Stomach smooth muscle (tissue), 2 donors: ENCODE data around the gene ZDBF2.
"Not testable (repeated sequence)": the region's sequence is repeated elsewhere in the genome, so short reads cannot be mapped to it uniquely, and the experiment has no call there.

Experiments
- H3K27ac ChIP-seq: one replicate; pipeline ENCODE4 v1.7.0; 2013; ENCODE audit warnings: mild to moderate bottlenecking, low read length, inconsistent platforms
- H3K27me3 ChIP-seq, 2 donors: one replicate each; pipeline ENCODE4 v1.7.0; 2013; ENCODE audit warnings: low read length in 2 of 2; ENCODE audit not compliant: insufficient read depth in 2 of 2, control insufficient read depth in 1 of 2
- H3K36me3 ChIP-seq, 2 donors: one replicate each; pipeline ENCODE4 v1.7.0; 2013; ENCODE audit warnings: low read length in 2 of 2; ENCODE audit not compliant: control insufficient read depth in 2 of 2, insufficient read depth in 2 of 2
- H3K4me1 ChIP-seq: one replicate; pipeline ENCODE4 v1.7.0; 2013; ENCODE audit warnings: low read length; ENCODE audit not compliant: control insufficient read depth, insufficient read depth
- H3K4me3 ChIP-seq, 2 donors: one replicate each; pipeline ENCODE4 v1.7.0; 2013; ENCODE audit warnings: low read length in 2 of 2
- H3K9ac ChIP-seq, 2 donors: one replicate each; pipeline ENCODE4 v1.7.0; 2013; ENCODE audit warnings: low read length in 2 of 2, mild to moderate bottlenecking in 1 of 2
- H3K9me3 ChIP-seq, 2 donors: one replicate each; pipeline ENCODE4 v1.7.0; 2013; ENCODE audit warnings: low read length in 2 of 2; ENCODE audit not compliant: control insufficient read depth in 2 of 2
- donor health status: healthy.
- donor health status: Pancreatic carcinoma.

Gene ZDBF2

GRCh38 chr2:206282746-206283145 lies 8.3 kb downstream of the ZDBF2 start:
- peaks cover 0 to 3% of the 10 kb centered on the region in 2 donors for H3K27me3 ChIP-seq
- no peak overlapping the region for H3K27ac ChIP-seq
- H3K9ac ChIP-seq = no peak overlapping the region
- peaks cover 3 to 7% of the 10 kb centered on the region in 2 donors for H3K36me3 ChIP-seq
- H3K9me3 ChIP-seq = no peaks in the 10 kb centered on the region
- H3K4me1 ChIP-seq = no peaks in the 10 kb centered on the region
- H3K4me3 ChIP-seq = no peak overlapping the region

- Histone ChIP-seq H3K36me3 (peaks cover 3 to 7% of the 10 kb centered on the region in 2 donors), H3K4me1 (no peaks in the 10 kb centered on the region), H3K9me3 (peaks cover 0 to 8% of the 10 kb centered on the region in 2 donors), H3K9ac (no peak overlapping the region), H3K27ac (no peak overlapping the region), H3K27me3 (no peaks in the 10 kb centered on the region), H3K4me3 (no peak overlapping the region)
Measured at GRCh38 chr2:206287197-206287596, 12.7 kb downstream of the ZDBF2 start.

- Histone ChIP-seq H3K36me3 (peaks cover 0 to 7% of the 10 kb centered on the region in 2 donors), H3K27ac (no peak overlapping the region), H3K4me1 (no peaks in the 10 kb centered on the region), H3K27me3 (no peaks in the 10 kb centered on the region), H3K4me3 (no peak overlapping the region), H3K9ac (no peak overlapping the region), H3K9me3 (peaks cover 0 to 8% of the 10 kb centered on the region in 2 donors)
Measured at GRCh38 chr2:206289391-206289790, 14.9 kb downstream of the ZDBF2 start.

GRCh38 chr2:206296128-206296527 lies 21.7 kb downstream of the ZDBF2 start:
- H3K9me3 ChIP-seq = no peaks in the 10 kb centered on the region

GRCh38 chr2:206299608-206300007 lies 25.1 kb downstream of the ZDBF2 start:
- H3K27ac ChIP-seq, H3K27me3 ChIP-seq, H3K4me1 ChIP-seq, H3K4me3 ChIP-seq, H3K36me3 ChIP-seq, H3K9me3 ChIP-seq, H3K9ac ChIP-seq: not testable (repeated sequence)

More at GRCh38 chr2:206296128-206296527, 21.7 kb downstream of the ZDBF2 start:
- no peaks in the 10 kb centered on the region for H3K36me3 ChIP-seq
- no peaks in the 10 kb centered on the region for H3K27me3 ChIP-seq
- H3K4me3 ChIP-seq = no peak overlapping the region
- H3K27ac ChIP-seq = no peak overlapping the region
- no peaks in the 10 kb centered on the region for H3K4me1 ChIP-seq
- no peak overlapping the region for H3K9ac ChIP-seq

- Histone ChIP-seq H3K27me3 (no peaks in the 10 kb centered on the region), H3K27ac (no peak overlapping the region), H3K4me1 (no peaks in the 10 kb centered on the region), H3K9me3 (no peaks in the 10 kb centered on the region), H3K36me3 (peaks cover 0 to 7% of the 10 kb centered on the region in 2 donors), H3K4me3 (no peak overlapping the region), H3K9ac (no peak overlapping the region)
Measured at GRCh38 chr2:206305523-206306245, 31.2 kb downstream of the ZDBF2 start.

- no peaks in the 10 kb centered on the region for H3K36me3 ChIP-seq
- H3K9ac ChIP-seq = no peak overlapping the region
- H3K9me3 ChIP-seq = no peaks in the 10 kb centered on the region
- no peak overlapping the region for H3K4me3 ChIP-seq
- H3K4me1 ChIP-seq = no peaks in the 10 kb centered on the region
- no peak overlapping the region for H3K27ac ChIP-seq
- H3K27me3 ChIP-seq = no peaks in the 10 kb centered on the region
Measured at GRCh38 chr2:206311026-206311425, 36.6 kb downstream of the ZDBF2 start.

- Histone ChIP-seq H3K4me3 (no peak overlapping the region), H3K4me1 (no peaks in the 10 kb centered on the region), H3K9ac (no peak overlapping the region), H3K36me3 (no peaks in the 10 kb centered on the region), H3K9me3 (no peaks in the 10 kb centered on the region), H3K27ac (no peak overlapping the region), H3K27me3 (no peaks in the 10 kb centered on the region)
Measured at GRCh38 chr2:206316141-206316540, 41.7 kb downstream of the ZDBF2 start.

GRCh38 chr2:206323033-206323432 lies 48.6 kb downstream of the ZDBF2 start:
- H3K27ac ChIP-seq = no peak overlapping the region
- no peaks in the 10 kb centered on the region for H3K4me1 ChIP-seq
- no peaks in the 10 kb centered on the region for H3K27me3 ChIP-seq
- H3K36me3 ChIP-seq = no peaks in the 10 kb centered on the region
- no peaks in the 10 kb centered on the region for H3K9me3 ChIP-seq
- no peak overlapping the region for H3K4me3 ChIP-seq
- H3K9ac ChIP-seq = no peak overlapping the region

GRCh38 chr2:206323486-206323885 lies 49.0 kb downstream of the ZDBF2 start:
- Histone ChIP-seq H3K27me3 (no peaks in the 10 kb centered on the region), H3K36me3 (no peaks in the 10 kb centered on the region), H3K9me3 (no peaks in the 10 kb centered on the region), H3K4me3 (no peak overlapping the region), H3K9ac (no peak overlapping the region), H3K27ac (no peak overlapping the region), H3K4me1 (no peaks in the 10 kb centered on the region)

GRCh38 chr2:206324869-206325268 lies 50.4 kb downstream of the ZDBF2 start:
- no peak overlapping the region for H3K4me3 ChIP-seq
- no peaks in the 10 kb centered on the region for H3K27me3 ChIP-seq
- no peaks in the 10 kb centered on the region for H3K9me3 ChIP-seq
- no peaks in the 10 kb centered on the region for H3K4me1 ChIP-seq
- H3K27ac ChIP-seq = no peak overlapping the region
- H3K9ac ChIP-seq = no peak overlapping the region
- H3K36me3 ChIP-seq = no peaks in the 10 kb centered on the region
